ENCODE results near the gene DGCR2. TPM values are rescaled to one million over a fixed set of nuclear protein-coding genes. Genes with fewer than 3 reads are reported as not detected.

DGCR2 gene
- total RNA-seq, 1 experiment from 2014 or later, result 42.9 TPM

DNA sequence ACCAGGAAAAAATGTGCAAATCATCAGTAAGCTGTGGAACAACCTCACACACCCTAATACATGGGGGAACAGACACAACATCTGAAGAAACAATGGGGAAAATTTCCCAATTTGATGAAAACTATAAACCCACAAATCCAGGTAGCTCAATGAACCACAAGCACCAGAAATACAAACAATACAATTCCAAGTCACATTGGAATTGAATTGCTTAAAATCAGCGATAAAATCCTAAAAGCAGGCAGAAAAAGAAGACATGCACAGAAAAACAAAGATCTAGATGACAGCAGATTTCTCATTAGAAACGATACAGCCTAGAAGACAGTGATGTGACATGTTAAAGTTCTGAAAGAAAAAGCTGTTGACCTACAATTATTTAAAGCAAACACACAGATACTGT is 32.0 kb downstream of the DGCR2 start:
- no peak for DNase-seq (ENCODE audit: low read depth, low spot score)
- ChIA-PET CTCF (interaction anchor here (1.2 kb wide), 1 partner anchor 8 kb away, joined by 3 read pairs; no protein-coding TSS in a partner anchor), POLR2A (no interaction called here), RAD21 (ENCODE audit: low non-redundant PET in 1 of 2, low total read pairs in 2 of 2, uncharacterized antibody in 2 of 2, unreplicated experiment in 2 of 2) (no interaction called here)
- intact Hi-C loops (cut with micrococcal nuclease), result no loop called here
- Histone ChIP-seq H3K4me1 (ENCODE audit: control insufficient read depth in 1 of 2, insufficient read depth in 2 of 2, low read length in 2 of 2) (peaks cover 26 to 28% of the 10 kb centered on the region in 2 experiments), H3K36me3 (ENCODE audit: control insufficient read depth in 1 of 2, insufficient read depth in 2 of 2, low read length in 2 of 2) (no peaks in the 10 kb centered on the region), H3K4me2 (ENCODE audit: low read length) (no peak overlapping the region), H3K27me3 (ENCODE audit: insufficient read depth, low read length) (no peaks in the 10 kb centered on the region), H2AFZ (ENCODE audit: low read depth, low read length, poor library complexity, severe bottlenecking) (no peak overlapping the region), H3K27ac (ENCODE audit: low read depth, low read length) (no peak overlapping the region), H3K79me2 (ENCODE audit: insufficient read depth, low read length) (peaks cover 17% of the 10 kb centered on the region), H3K9me3 (ENCODE audit: control insufficient read depth in 1 of 2, insufficient read depth in 1 of 2, low read depth in 1 of 2, low read length in 2 of 2) (no peaks in the 10 kb centered on the region), H3K9ac (ENCODE audit: low read length) (no peak overlapping the region), H4K20me1 (ENCODE audit: insufficient read depth) (no peaks in the 10 kb centered on the region), H3K9me2 (ENCODE audit: insufficient read depth) (no peaks in the 10 kb centered on the region), H3K4me3 (replicated peaks in 1 of 2; ENCODE audit: low read depth in 1 of 2, low read length in 2 of 2) (no peak overlapping the region)
- TF ChIP-seq EGR1 (IDR thresholded peaks at IDR 0.05; ENCODE audit: low read depth) (no peak), ZFX (IDR thresholded peaks at IDR 0.05) (no peak), FOSL1 (IDR thresholded peaks at IDR 0.05; ENCODE audit: low read depth) (no peak), SRF (IDR thresholded peaks at IDR 0.05; ENCODE audit: low read depth) (no peak), POLR2A (IDR thresholded peaks at IDR 0.05; ENCODE audit: borderline replicate concordance, extremely low read depth, insufficient read depth, insufficient read length) (no peak), SP1 (IDR thresholded peaks at IDR 0.05; ENCODE audit: low read depth) (no peak), EZH2phosphoT487 (IDR thresholded peaks at IDR 0.05; ENCODE audit: borderline replicate concordance) (no peak), TCF7L2 (IDR thresholded peaks at IDR 0.05; ENCODE audit: borderline replicate concordance, extremely low read depth, insufficient read depth, insufficient read length) (no peak), EZH2 (IDR thresholded peaks at IDR 0.05) (no peak), ELF1 (IDR thresholded peaks at IDR 0.05; ENCODE audit: borderline replicate concordance, low read depth) (no peak), POLR2AphosphoS5 (IDR thresholded peaks at IDR 0.05; ENCODE audit: low read depth, low read length) (no peak), JUND (IDR thresholded peaks at IDR 0.05) (no peak), CEBPB (IDR thresholded peaks at IDR 0.05; ENCODE audit: low read depth) (no peak), CBX3 (IDR thresholded peaks at IDR 0.05; ENCODE audit: low read depth) (no peak), SIN3A (IDR thresholded peaks at IDR 0.05; ENCODE audit: low read depth) (no peak), YY1 (IDR thresholded peaks at IDR 0.05; ENCODE audit: extremely low read depth, insufficient replicate concordance, low read depth, low read length) (no peak)
- TF ChIP-seq, protein P1, sequence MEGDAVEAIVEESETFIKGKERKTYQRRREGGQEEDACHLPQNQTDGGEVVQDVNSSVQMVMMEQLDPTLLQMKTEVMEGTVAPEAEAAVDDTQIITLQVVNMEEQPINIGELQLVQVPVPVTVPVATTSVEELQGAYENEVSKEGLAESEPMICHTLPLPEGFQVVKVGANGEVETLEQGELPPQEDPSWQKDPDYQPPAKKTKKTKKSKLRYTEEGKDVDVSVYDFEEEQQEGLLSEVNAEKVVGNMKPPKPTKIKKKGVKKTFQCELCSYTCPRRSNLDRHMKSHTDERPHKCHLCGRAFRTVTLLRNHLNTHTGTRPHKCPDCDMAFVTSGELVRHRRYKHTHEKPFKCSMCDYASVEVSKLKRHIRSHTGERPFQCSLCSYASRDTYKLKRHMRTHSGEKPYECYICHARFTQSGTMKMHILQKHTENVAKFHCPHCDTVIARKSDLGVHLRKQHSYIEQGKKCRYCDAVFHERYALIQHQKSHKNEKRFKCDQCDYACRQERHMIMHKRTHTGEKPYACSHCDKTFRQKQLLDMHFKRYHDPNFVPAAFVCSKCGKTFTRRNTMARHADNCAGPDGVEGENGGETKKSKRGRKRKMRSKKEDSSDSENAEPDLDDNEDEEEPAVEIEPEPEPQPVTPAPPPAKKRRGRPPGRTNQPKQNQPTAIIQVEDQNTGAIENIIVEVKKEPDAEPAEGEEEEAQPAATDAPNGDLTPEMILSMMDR (IDR thresholded peaks at IDR 0.05 in 2 of 3, conservative IDR thresholded peaks at IDR 0.05 in 1 of 3; ENCODE audit: borderline replicate concordance in 1 of 3, insufficient read depth in 1 of 3, low read depth in 2 of 3, low read length in 2 of 3), result no peak
- TF ChIP-seq, protein P2, sequence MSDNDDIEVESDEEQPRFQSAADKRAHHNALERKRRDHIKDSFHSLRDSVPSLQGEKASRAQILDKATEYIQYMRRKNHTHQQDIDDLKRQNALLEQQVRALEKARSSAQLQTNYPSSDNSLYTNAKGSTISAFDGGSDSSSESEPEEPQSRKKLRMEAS (IDR thresholded peaks at IDR 0.05), result no peak
- TF ChIP-seq, protein P3, sequence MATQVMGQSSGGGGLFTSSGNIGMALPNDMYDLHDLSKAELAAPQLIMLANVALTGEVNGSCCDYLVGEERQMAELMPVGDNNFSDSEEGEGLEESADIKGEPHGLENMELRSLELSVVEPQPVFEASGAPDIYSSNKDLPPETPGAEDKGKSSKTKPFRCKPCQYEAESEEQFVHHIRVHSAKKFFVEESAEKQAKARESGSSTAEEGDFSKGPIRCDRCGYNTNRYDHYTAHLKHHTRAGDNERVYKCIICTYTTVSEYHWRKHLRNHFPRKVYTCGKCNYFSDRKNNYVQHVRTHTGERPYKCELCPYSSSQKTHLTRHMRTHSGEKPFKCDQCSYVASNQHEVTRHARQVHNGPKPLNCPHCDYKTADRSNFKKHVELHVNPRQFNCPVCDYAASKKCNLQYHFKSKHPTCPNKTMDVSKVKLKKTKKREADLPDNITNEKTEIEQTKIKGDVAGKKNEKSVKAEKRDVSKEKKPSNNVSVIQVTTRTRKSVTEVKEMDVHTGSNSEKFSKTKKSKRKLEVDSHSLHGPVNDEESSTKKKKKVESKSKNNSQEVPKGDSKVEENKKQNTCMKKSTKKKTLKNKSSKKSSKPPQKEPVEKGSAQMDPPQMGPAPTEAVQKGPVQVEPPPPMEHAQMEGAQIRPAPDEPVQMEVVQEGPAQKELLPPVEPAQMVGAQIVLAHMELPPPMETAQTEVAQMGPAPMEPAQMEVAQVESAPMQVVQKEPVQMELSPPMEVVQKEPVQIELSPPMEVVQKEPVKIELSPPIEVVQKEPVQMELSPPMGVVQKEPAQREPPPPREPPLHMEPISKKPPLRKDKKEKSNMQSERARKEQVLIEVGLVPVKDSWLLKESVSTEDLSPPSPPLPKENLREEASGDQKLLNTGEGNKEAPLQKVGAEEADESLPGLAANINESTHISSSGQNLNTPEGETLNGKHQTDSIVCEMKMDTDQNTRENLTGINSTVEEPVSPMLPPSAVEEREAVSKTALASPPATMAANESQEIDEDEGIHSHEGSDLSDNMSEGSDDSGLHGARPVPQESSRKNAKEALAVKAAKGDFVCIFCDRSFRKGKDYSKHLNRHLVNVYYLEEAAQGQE (IDR thresholded peaks at IDR 0.05; ENCODE audit: low read depth), result no peak
- TF ChIP-seq, protein P4, sequence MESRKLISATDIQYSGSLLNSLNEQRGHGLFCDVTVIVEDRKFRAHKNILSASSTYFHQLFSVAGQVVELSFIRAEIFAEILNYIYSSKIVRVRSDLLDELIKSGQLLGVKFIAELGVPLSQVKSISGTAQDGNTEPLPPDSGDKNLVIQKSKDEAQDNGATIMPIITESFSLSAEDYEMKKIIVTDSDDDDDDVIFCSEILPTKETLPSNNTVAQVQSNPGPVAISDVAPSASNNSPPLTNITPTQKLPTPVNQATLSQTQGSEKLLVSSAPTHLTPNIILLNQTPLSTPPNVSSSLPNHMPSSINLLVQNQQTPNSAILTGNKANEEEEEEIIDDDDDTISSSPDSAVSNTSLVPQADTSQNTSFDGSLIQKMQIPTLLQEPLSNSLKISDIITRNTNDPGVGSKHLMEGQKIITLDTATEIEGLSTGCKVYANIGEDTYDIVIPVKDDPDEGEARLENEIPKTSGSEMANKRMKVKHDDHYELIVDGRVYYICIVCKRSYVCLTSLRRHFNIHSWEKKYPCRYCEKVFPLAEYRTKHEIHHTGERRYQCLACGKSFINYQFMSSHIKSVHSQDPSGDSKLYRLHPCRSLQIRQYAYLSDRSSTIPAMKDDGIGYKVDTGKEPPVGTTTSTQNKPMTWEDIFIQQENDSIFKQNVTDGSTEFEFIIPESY (IDR thresholded peaks at IDR 0.05; ENCODE audit: extremely low read depth, insufficient replicate concordance, low read length), result no peak
- no peak for ATAC-seq
- no TSS peak for BruUV-seq (replicated peaks)
